GM12878 (cell line): ENCODE measurements around the gene PCDHGA1. TPM values are rescaled to one million over a fixed set of nuclear protein-coding genes. Genes with fewer than 3 reads are reported as not detected.
A peak's percentile ranks its signal among the peaks of the same experiment; 100 is the strongest.

Experiments used
- BCL3 ChIP-seq: IDR thresholded peaks from 2 replicates; pipeline ENCODE4 v1.6.1; 2011; ENCODE audit warnings: borderline replicate concordance, low read depth, mild to moderate bottlenecking, moderate library complexity, low read length; ENCODE audit not compliant: insufficient read depth, poor library complexity, severe bottlenecking
- BHLHE40 ChIP-seq, 2 experiments: fragments of 450-650 bp in 1 of 2; IDR thresholded peaks; 2 replicates each; pipeline ENCODE4 v1.6.1; 2011 to 2017; ENCODE audit warnings: low read depth in 2 of 2, borderline replicate concordance in 1 of 2, improper control_type of control experiment in 1 of 2, low read length in 1 of 2, mild to moderate bottlenecking in 1 of 2
- EED ChIP-seq: sonication (generic); IDR thresholded peaks from 2 replicates; pipeline ENCODE4 v1.6.1; 2016; ENCODE audit warnings: antibody characterized with exemption, low read depth
- EP300 ChIP-seq, 2 experiments: fragments of 150-350 bp in 1 of 2; IDR thresholded peaks; 2 replicates each; pipeline ENCODE4 v1.6.1; 2011 to 2012; ENCODE audit warnings: low read depth in 2 of 2, low read length in 2 of 2, borderline replicate concordance in 1 of 2, improper control_type of control experiment in 1 of 2, inconsistent platforms in 1 of 2; ENCODE audit not compliant: control insufficient read depth in 1 of 2
- IKZF1 ChIP-seq: fragments of 450-650 bp; conservative IDR thresholded peaks from 2 replicates; pipeline ENCODE4 v1.6.1; 2017; ENCODE audit warnings: antibody characterized with exemption, mild to moderate bottlenecking
- LARP7 ChIP-seq: fragments of 450-650 bp; IDR thresholded peaks from 2 replicates; pipeline ENCODE4 v1.6.1; 2017; ENCODE audit warnings: mild to moderate bottlenecking
- MEF2A ChIP-seq: IDR thresholded peaks from 2 replicates; pipeline ENCODE4 v1.6.1; 2011; ENCODE audit warnings: low read depth, mild to moderate bottlenecking, low read length, moderate library complexity; ENCODE audit not compliant: insufficient read depth
- MTA2 ChIP-seq: fragments of 450-650 bp; IDR thresholded peaks from 2 replicates; pipeline ENCODE4 v1.6.1; 2016; ENCODE audit warnings: low read depth, mild to moderate bottlenecking, moderate library complexity
- PAX8 ChIP-seq: fragments of 450-650 bp; IDR thresholded peaks from 2 replicates; pipeline ENCODE4 v1.6.1; 2017; ENCODE audit warnings: mild to moderate bottlenecking, moderate library complexity
- RBBP5 ChIP-seq: fragments of 200-600 bp; sonication (generic); conservative IDR thresholded peaks from 2 replicates; pipeline ENCODE4 v1.6.1; 2016
- RELA ChIP-seq: fragments of 450-650 bp; IDR thresholded peaks from 2 replicates; pipeline ENCODE4 v1.8.0; 2014; ENCODE audit warnings: borderline replicate concordance; ENCODE audit not compliant: partially characterized antibody
- RELB ChIP-seq: fragments of 450-650 bp; IDR thresholded peaks from 2 replicates; pipeline ENCODE4 v1.6.1; 2017; ENCODE audit warnings: low read depth, mild to moderate bottlenecking, moderate library complexity
- SP1 ChIP-seq: IDR thresholded peaks from one replicate; pipeline ENCODE4 v1.6.1; 2011; ENCODE audit warnings: low read depth, low read length
- SPI1 ChIP-seq: IDR thresholded peaks from 2 replicates; pipeline ENCODE4 v1.6.1; 2011; ENCODE audit warnings: low read depth, mild to moderate bottlenecking, low read length, moderate library complexity, borderline replicate concordance; ENCODE audit not compliant: insufficient read depth
- TCF12 ChIP-seq: IDR thresholded peaks from 2 replicates; pipeline ENCODE4 v1.6.1; 2011; ENCODE audit warnings: low read depth, mild to moderate bottlenecking, low read length
- ZNF687 ChIP-seq: fragments of 450-650 bp; IDR thresholded peaks from 2 replicates; pipeline ENCODE4 v1.6.1; 2017; ENCODE audit warnings: mild to moderate bottlenecking, moderate library complexity
- polyA plus RNA-seq, 11 experiments: library from polyadenylated mRNA; depleted of rRNA in 4 of 11; unstranded in 6 of 11; stranded (reverse) in 5 of 11; fragments of >200 nt; fragmentation: Nextera tagmentation in 4 of 11; fragmentation: Illumina TruSeq in 1 of 11; extraction: Ambion mirVana in 4 of 11; extraction: Trizol in 1 of 11; gene quantifications; 1 replicate in 1 of 11; 2 replicates in 10 of 11; pipeline versions ENCODE4 v1.2.1 to v1.2.3, GENCODE V29; 2011 to 2016; ENCODE audit warnings: inconsistent platforms in 2 of 11, missing spikeins in 2 of 11, low read depth in 1 of 11
- total RNA-seq, 4 experiments: library from RNA; depleted of rRNA in 3 of 4; stranded (reverse); fragments of >200 nt in 3 of 4; fragmentation: Illumina TruSeq in 1 of 4; extraction: Trizol in 1 of 4; gene quantifications; 2 replicates each; pipeline versions ENCODE4 v1.2.1 to v1.2.3, GENCODE V29; 2013 to 2021

The PCDHGA1 gene
- total and polyA plus RNA-seq, 10 of the 15 experiments (the other 5 are each of a cell fraction or from before 2014, with no cell fraction given), result 0.02 to 0.51 (median 0.19) TPM; not detected in 3

GRCh38 chr5:141510850-141511601 lies 180.7 kb downstream of the PCDHGA1 start (continued):
- TF ChIP-seq EP300 (IDR thresholded peaks at IDR 0.05; ENCODE audit: borderline replicate concordance in 1 of 2, control insufficient read depth in 1 of 2, low read depth in 2 of 2, low read length in 2 of 2), result peak; percentile 24 to 42; a peak in 1 of 4 replicates
- TF ChIP-seq BHLHE40 (IDR thresholded peaks at IDR 0.05; ENCODE audit: borderline replicate concordance in 1 of 2, low read depth in 2 of 2, low read length in 1 of 2), result peak; percentile 22 to 68; a peak in 2 of 4 replicates
- peak; percentile 72 for TF ChIP-seq ZNF687
- 0 out of 2 replicates have a peak, but pooled peaks have one; percentile 21 for TF ChIP-seq TCF12
- peak; percentile 61 for TF ChIP-seq IKZF1
- TF ChIP-seq SPI1, result peak; percentile 22; the same call in 1 of the 2 replicates
- TF ChIP-seq BCL3, result peak; percentile 49
- TF ChIP-seq MEF2A, result peak; percentile 20; the same call in 1 of the 2 replicates
- peak; percentile 72 for TF ChIP-seq EED
- no peak for TF ChIP-seq LARP7
- TF ChIP-seq RBBP5, result no peak
- peak; percentile 36 for TF ChIP-seq SP1
- TF ChIP-seq RELB, result peak; percentile 62
- TF ChIP-seq PAX8, result no peak
- peak; percentile 92 for TF ChIP-seq RELA
- TF ChIP-seq MTA2, result peak; percentile 66
- TF ChIP-seq, all 136 proteins: peak for 26
